A673 (cell line): ENCODE results near the gene IPP. TPM values are rescaled to one million over a fixed set of nuclear protein-coding genes. Genes with fewer than 3 reads are reported as not detected.
A peak's percentile ranks its signal among the peaks of the same experiment; 100 is the strongest.

Experiments
- BruUV-seq: library from RNA; stranded (reverse); fragments of 400-500 nt; replicated peaks from 2 replicates; lab custom pipeline; 2021; lab: Mats Ljungman, UMichigan
- CTCF ChIA-PET: fragments of 300-600 bp; sonication (Branson Sonifier 250); formaldehyde crosslinking; loops from one replicate; lab custom pipeline; 2022; ENCODE audit warnings: antibody characterized with exemption; lab: Charles Lee
- POLR2A ChIA-PET: fragments of 300-600 bp; sonication (Branson Sonifier 250); formaldehyde crosslinking; loops from one replicate; lab custom pipeline; 2022; ENCODE audit warnings: antibody characterized with exemption; ENCODE audit not compliant: low non-redundant PET; lab: Charles Lee
- DNase-seq: peaks from one replicate; pipeline ENCODE4 v3.0.0-alpha.2; 2015; ENCODE audit warnings: low spot score
- H3K27ac ChIP-seq: fragments of 200-600 bp; sonication (generic); 2 replicates; pipeline ENCODE4 v1.5.1; 2016; ENCODE audit warnings: mixed run types, low read depth, mild to moderate bottlenecking, mixed read lengths, antibody characterized with exemption, low read length; ENCODE audit not compliant: poor library complexity, severe bottlenecking
- H3K27me3 ChIP-seq: fragments of 200-600 bp; sonication (generic); replicated peaks from 2 replicates; pipeline ENCODE4 v1.6.1; 2017; ENCODE audit warnings: mixed run types, low read depth, mild to moderate bottlenecking, mixed read lengths, antibody characterized with exemption, low read length; ENCODE audit not compliant: insufficient read depth, poor library complexity
- H3K36me3 ChIP-seq: fragments of 200-600 bp; sonication (generic); 2 replicates; pipeline ENCODE4 v1.6.1; 2016; ENCODE audit warnings: mixed run types, mild to moderate bottlenecking, mixed read lengths, antibody characterized with exemption, low read length; ENCODE audit not compliant: insufficient read depth, poor library complexity, severe bottlenecking
- H3K4me1 ChIP-seq: fragments of 200-600 bp; sonication (generic); 2 replicates; pipeline ENCODE4 v1.6.1; 2017; ENCODE audit warnings: mixed run types, mild to moderate bottlenecking, mixed read lengths, antibody characterized with exemption, low read length; ENCODE audit not compliant: insufficient read depth, poor library complexity, severe bottlenecking
- H3K4me3 ChIP-seq: fragments of 200-600 bp; sonication (generic); 2 replicates; pipeline ENCODE4 v1.5.1; 2016; ENCODE audit warnings: low read depth, mixed run types, mild to moderate bottlenecking, mixed read lengths, low read length; ENCODE audit not compliant: poor library complexity, severe bottlenecking
- H3K9me3 ChIP-seq: fragments of 200-600 bp; sonication (generic); 2 replicates; pipeline ENCODE4 v1.6.1; 2016; ENCODE audit warnings: mixed run types, low read depth, mild to moderate bottlenecking, mixed read lengths, antibody characterized with exemption, low read length; ENCODE audit not compliant: poor library complexity, severe bottlenecking
- CTCF ChIP-seq: fragments of 300-800, 200-600 bp; sonication (generic); conservative IDR thresholded peaks from 2 replicates; pipeline ENCODE4 v1.5.1; 2017; ENCODE audit warnings: low read depth, mild to moderate bottlenecking, antibody characterized with exemption, low read length, moderate library complexity, mixed read lengths
- EZH2 ChIP-seq: fragments of 200-600 bp; sonication (generic); IDR thresholded peaks from 2 replicates; pipeline ENCODE4 v1.6.1; 2017; ENCODE audit warnings: borderline replicate concordance, low read depth, mild to moderate bottlenecking, mixed read lengths, antibody characterized with exemption, low read length; ENCODE audit not compliant: poor library complexity, severe bottlenecking
- intact Hi-C: fragments of 100-400 bp; cut with micrococcal nuclease; formaldehyde crosslinking; loops from one replicate; pipeline ENCODE4 v1.10.0; 2022; ENCODE audit not compliant: unreplicated experiment
- total RNA-seq: library from RNA; stranded (reverse); gene quantifications from 2 replicates; pipeline ENCODE4 v1.2.3, GENCODE V29; 2021

IPP gene
- total RNA-seq, 1 experiment from 2014 or later: 15.7 TPM

- POLR2A ChIA-PET: no interaction called here
- intact Hi-C loops: no loop called here
- TF ChIP-seq CTCF: no peak
- no peak for TF ChIP-seq EZH2
Measured at GRCh38 chr1:45687754-45688740, 62.4 kb downstream of the IPP start, which contains the start of gene TMEM69. TSS of gene TMEM69 (plus strand) at chr1:45688181. CDS start at chr1:45691069, 2,888 bp downstream.

GRCh38 chr1:45687014-45687753 is 63.3 kb downstream of the IPP start:
- Histone ChIP-seq H3K36me3 (peaks cover 10% of the 10 kb centered on the region), H3K9me3 (no peaks in the 10 kb centered on the region), H3K4me3 (peak overlapping the region; percentile 65), H3K4me1 (peaks cover 21% of the 10 kb centered on the region), H3K27me3 (no peaks in the 10 kb centered on the region), H3K27ac (peak overlapping the region; percentile 92)
- BruUV-seq: no TSS peak
- intact Hi-C loops: no loop called here
- peak; percentile 99 for DNase-seq
- no peak for TF ChIP-seq CTCF
- TF ChIP-seq EZH2: no peak
- ChIA-PET CTCF (no interaction called here), POLR2A (no interaction called here)

More at GRCh38 chr1:45687754-45688740, 62.4 kb downstream of the IPP start, which contains the start of gene TMEM69:
- Histone ChIP-seq H3K27ac (peak within 1 kb of the TSS; percentile 92), H3K4me3 (peak within 1 kb of the TSS; percentile 65), H3K27me3 (no peaks in the 10 kb centered on the region), H3K36me3 (peaks cover 11% of the 10 kb centered on the region), H3K9me3 (no peaks in the 10 kb centered on the region), H3K4me1 (peaks cover 12% of the 10 kb centered on the region)
- peak; percentile 95 for DNase-seq
- CTCF ChIA-PET: no interaction called here
- TSS peak; percentile 72 for BruUV-seq

- no peak for TF ChIP-seq EZH2
- TF ChIP-seq CTCF: no peak
- CTCF ChIA-PET: interaction anchor here (1.0 kb wide), 1 partner anchor 10 kb away, joined by 3 read pairs; no protein-coding TSS in a partner anchor
- intact Hi-C loops: no loop called here
- DNase-seq: peak; percentile 96
- Histone ChIP-seq H3K27ac (peak within 1 kb of the TSS; percentile 92), H3K27me3 (no peaks in the 10 kb centered on the region), H3K4me1 (peaks cover 28% of the 10 kb centered on the region), H3K9me3 (no peaks in the 10 kb centered on the region), H3K36me3 (peaks cover 10% of the 10 kb centered on the region), H3K4me3 (peak within 1 kb of the TSS; percentile 65)
- no TSS peak for BruUV-seq
- POLR2A ChIA-PET: interaction anchor here (0.6 to 1.1 kb wide), 3 partner anchors 165 to 523 kb away, joined by 3 to 14 read pairs (median 5); partner anchors contain the start of gene PRDX1
Measured at GRCh38 chr1:45686288-45687013, 64.0 kb downstream of the IPP start, which contains the start of gene GPBP1L1. TSS of gene GPBP1L1 (minus strand) at chr1:45686533. CDS start at chr1:45659087, 27,446 bp downstream.
